ENCODE data around the gene CFP. TPM values are rescaled to one million over a fixed set of nuclear protein-coding genes. Genes with fewer than 3 reads are reported as not detected.
A peak's percentile ranks its signal among the peaks of the same experiment; 100 is the strongest.
"Not testable (repeated sequence)": the region's sequence is repeated elsewhere in the genome, so short reads cannot be mapped to it uniquely, and the experiment has no call there.

Gene CFP
- total RNA-seq (10 to 100 TPM in 1 of 2 donors, 1 to 10 TPM in 1; 7.6 to 25.4 TPM), polyA plus RNA-seq (ENCODE audit: insufficient read length in 6 of 6) (1 to 10 TPM; 4.2 to 7.0 (median 6.1) TPM)
- long read RNA-seq, donor 1, partial matches to known transcripts: 0 of 2 reads
- long read RNA-seq, donor 1, other reads (novel, unspliced or antisense): 0 of 2 reads
- long read RNA-seq, donor 2, partial matches to known transcripts: 0 of 2 reads
- long read RNA-seq, donor 2, other reads (novel, unspliced or antisense): 0 of 2 reads
- long read RNA-seq, donor 3, partial matches to known transcripts: 0 of 1 reads
- long read RNA-seq, donor 3, other reads (novel, unspliced or antisense): 0 of 1 reads
- long read RNA-seq, donor 4, transcript CFP-203 (9 exons, 1,592 nt): major isoform, 9 of 9 reads
- long read RNA-seq, donor 4, partial matches to known transcripts: 0 of 9 reads
- long read RNA-seq, donor 4, other reads (novel, unspliced or antisense): 0 of 9 reads
- long read RNA-seq, donor 5, partial matches to known transcripts: 0 of 1 reads
- long read RNA-seq, donor 5, other reads (novel, unspliced or antisense): 0 of 1 reads
- long read RNA-seq, donor 6, partial matches to known transcripts: 0 of 1 reads
- long read RNA-seq, donor 6, other reads (novel, unspliced or antisense): 0 of 1 reads
- long read RNA-seq, donor 7: 0 reads
- long read RNA-seq, donor 8, partial matches to known transcripts: 0 of 3 reads
- long read RNA-seq, donor 8, other reads (novel, unspliced or antisense): 0 of 3 reads
- long read RNA-seq, donor 9: 0 reads
- long read RNA-seq, donor 10, transcript CFP-203 (9 exons, 1,592 nt): major isoform, 61 of 66 reads
- long read RNA-seq, donor 10, partial matches to known transcripts: 1 of 66 reads
- long read RNA-seq, donor 10, other reads (novel, unspliced or antisense): 4 of 66 reads
- long read RNA-seq, donor 11: 0 reads
- long read RNA-seq, donor 12, partial matches to known transcripts: 0 of 1 reads
- long read RNA-seq, donor 12, other reads (novel, unspliced or antisense): 0 of 1 reads

- H3K36me3 ChIP-seq: peaks cover 0 to 7% of the 10 kb centered on the region in 2 donors
- peak within 1 kb of the TSS in 1 of 2 donors; percentile 82 for H3K27ac ChIP-seq
- peaks cover 0 to 27% of the 10 kb centered on the region in 2 donors for H3K4me1 ChIP-seq
- H3K27me3 ChIP-seq: no peaks in the 10 kb centered on the region
- TF ChIP-seq CTCF (IDR thresholded peaks at IDR 0.05): no peak
- no peaks in the 10 kb centered on the region for H3K9me3 ChIP-seq
- DNase-seq (no peak), ATAC-seq (peak; percentile 48)
- intact Hi-C loops (cut with DNase I): no loop called here
- H3K4me3 ChIP-seq: peak within 1 kb of the TSS in 1 of 2 donors; percentile 34
These were observed at the start of gene CFP for GRCh38 chrX:47629419-47630200. TSS of gene CFP (minus strand) at chrX:47629930. CDS start at chrX:47629844, 86 bp downstream.

GRCh38 chrX:47675959-47676859 is 46.5 kb upstream of the CFP start:
- H3K27ac ChIP-seq; H3K27me3 ChIP-seq; ATAC-seq; H3K4me1 ChIP-seq; intact Hi-C loops (cut with DNase I); H3K4me3 ChIP-seq; DNase-seq; H3K9me3 ChIP-seq; H3K36me3 ChIP-seq: not testable (repeated sequence)

GRCh38 chrX:47674776-47675175 is 45.0 kb upstream of the CFP start:
- no peak for DNase-seq
- H3K4me3 ChIP-seq: no peak overlapping the region
- H3K27ac ChIP-seq: no peak overlapping the region
- no peak for ATAC-seq
- H3K4me1 ChIP-seq: no peaks in the 10 kb centered on the region
- no peaks in the 10 kb centered on the region for H3K27me3 ChIP-seq
- H3K9me3 ChIP-seq: no peaks in the 10 kb centered on the region
- TF ChIP-seq CTCF (IDR thresholded peaks at IDR 0.05): no peak
- H3K36me3 ChIP-seq: no peaks in the 10 kb centered on the region
- intact Hi-C loops (cut with DNase I): no loop called here

- H3K27ac ChIP-seq; DNase-seq; H3K9me3 ChIP-seq; H3K36me3 ChIP-seq; intact Hi-C loops (cut with DNase I); H3K27me3 ChIP-seq; H3K4me1 ChIP-seq; H3K4me3 ChIP-seq; ATAC-seq: not testable (repeated sequence)
These were observed 36.1 kb upstream of the CFP start for GRCh38 chrX:47665797-47666196.

- Histone ChIP-seq H3K9me3 (no peaks in the 10 kb centered on the region), H3K4me1 (no peaks in the 10 kb centered on the region), H3K36me3 (no peaks in the 10 kb centered on the region), H3K27me3 (no peaks in the 10 kb centered on the region), H3K27ac (no peak overlapping the region), H3K4me3 (no peak overlapping the region)
- intact Hi-C loops (cut with DNase I): no loop called here
- no peak for TF ChIP-seq CTCF (IDR thresholded peaks at IDR 0.05)
- DNase-seq (no peak), ATAC-seq (no peak)
These were observed 35.0 kb upstream of the CFP start for GRCh38 chrX:47664737-47665136.
